Fibroblast of upper back skin (primary cell): ENCODE results near the gene ZNF14.
"Not testable (repeated sequence)": the region's sequence is repeated elsewhere in the genome, so short reads cannot be mapped to it uniquely, and the experiment has no call there.

ENCODE experiments used
- DNase-seq: peaks from one replicate; pipeline ENCODE4 v3.0.0-alpha.2; 2013

The ZNF14 gene

DNA sequence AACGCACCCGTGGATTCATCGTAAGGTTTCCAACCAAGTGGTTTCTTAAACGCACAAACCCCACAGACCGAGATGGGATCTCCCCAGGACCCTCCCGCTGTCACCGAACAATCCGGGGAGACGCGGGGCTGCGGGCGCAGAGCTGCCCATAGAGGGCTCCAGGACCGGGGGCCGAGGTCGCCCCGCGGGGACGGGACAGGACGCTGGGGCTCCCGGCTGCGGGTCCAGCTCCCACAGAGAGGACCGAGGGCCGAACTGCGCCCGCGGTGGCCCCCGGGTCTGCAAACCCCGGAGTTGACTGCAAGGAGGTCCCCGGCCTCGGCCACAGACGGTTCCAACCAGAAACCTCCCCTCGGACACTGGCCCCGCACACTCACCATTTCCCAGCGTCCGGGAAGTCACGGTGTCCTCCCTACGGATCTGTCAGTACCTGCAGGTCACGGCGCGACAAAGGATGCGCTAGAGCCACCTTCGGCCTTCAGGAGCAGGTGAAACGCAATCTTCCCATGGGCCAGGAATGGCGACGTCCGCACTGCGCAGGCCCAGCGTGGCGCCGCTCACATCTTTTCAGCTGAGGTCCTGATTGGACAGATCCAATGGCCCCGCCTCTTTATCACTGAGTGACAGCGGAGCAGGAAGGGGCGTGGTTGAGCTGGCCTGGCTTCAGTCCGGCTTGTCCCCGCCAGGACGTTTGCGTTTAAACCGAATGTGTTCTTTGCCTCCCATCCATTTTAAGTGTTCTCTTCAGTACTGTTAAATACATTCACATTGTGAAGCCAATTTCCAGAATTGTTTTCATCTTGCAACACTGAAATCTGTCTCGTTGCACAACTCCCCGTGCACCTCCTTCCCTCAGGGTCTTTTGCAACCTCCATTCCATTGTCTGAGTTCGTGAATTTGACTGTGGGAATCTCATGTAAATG lies at the start of gene ZNF14:
TSS of gene ZNF14 (minus strand) at position 534 of the 923 bp plus-strand sequence. CDS start at position 380, 154 bp downstream.
- DNase-seq: peak; percentile 91

- DNase-seq: not testable (repeated sequence)
Observed at GRCh38 chr19:19781791-19782190, 48.9 kb upstream of the ZNF14 start.

DNA sequence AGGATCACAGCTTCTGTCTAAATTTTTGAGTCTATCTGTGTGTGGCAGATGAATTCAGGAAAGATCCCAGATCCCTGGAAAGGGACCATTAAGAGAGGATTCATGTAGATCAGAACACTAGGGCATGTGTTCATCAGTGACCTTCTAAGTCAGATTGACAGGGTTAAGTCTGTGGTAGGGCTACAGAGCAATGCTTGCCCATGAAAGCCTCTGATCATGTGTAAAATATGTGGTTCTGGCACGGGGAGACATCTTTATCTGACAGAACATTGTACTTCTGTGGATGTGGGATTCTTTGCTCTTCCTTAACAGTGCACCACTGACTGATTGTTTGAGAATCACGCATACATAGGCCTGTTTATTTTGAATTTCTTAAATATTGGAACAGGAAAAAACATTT lies 45.8 kb upstream of the ZNF14 start:
- no peak for DNase-seq

- DNase-seq: no peak
Observed at GRCh38 chr19:19777692-19778091, 44.8 kb upstream of the ZNF14 start.

DNA sequence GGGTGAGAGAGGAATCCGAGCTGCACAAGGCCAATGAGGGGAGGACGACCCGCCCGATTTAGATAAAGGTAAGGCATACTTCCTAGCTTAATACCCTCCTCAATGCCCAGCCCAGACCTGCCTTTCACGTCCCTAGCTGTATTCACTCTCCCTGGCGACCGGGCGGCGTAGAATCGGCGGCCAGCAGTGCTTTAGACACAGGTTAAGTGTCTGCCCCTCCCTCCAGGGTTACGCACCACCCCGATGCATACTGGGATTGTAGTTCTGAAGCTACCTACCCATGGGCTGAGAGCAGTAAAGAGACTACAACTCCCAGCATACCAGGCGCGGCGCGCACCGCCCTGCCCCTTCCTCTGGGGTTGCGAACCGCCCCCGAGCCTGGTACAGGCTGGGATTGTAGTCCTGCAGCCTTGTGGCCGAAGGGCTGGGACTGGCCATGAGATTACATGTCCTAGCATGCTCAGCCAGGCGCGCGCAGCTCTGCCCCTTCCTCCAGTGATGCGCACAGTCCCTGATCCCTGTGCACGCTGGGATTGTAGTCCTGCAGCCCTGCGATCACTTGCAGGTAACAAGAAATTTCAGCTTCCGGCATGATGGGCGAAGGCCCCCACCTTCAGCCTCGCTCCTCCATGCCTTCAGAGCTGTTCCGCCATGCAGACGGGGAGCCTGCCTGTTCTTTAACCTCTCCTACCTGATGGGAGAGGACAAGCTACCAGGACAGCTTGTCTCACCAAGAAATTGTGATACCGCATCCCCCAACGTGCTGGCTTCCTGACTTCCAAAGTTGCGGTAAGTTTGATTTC lies 43.5 kb upstream of the ZNF14 start:
- DNase-seq: peak; percentile 98

DNA sequence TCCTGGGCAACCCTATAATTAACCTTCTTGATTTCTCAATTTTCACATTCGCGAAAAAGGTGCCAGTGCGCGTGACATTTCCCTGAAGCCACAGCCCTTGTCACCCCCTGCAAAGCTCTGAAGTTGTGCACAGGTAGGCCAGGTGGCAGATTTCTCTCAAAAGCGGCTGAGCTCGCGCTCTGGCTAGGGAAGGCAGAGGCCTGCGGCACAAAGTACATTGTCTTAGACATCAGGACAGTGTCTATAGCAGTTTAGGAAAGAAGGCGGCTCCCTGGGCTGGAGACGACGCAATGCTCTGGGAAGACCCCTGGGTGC lies 42.9 kb upstream of the ZNF14 start:
- DNase-seq: no peak

GRCh38 chr19:19774354-19775033 lies 41.6 kb upstream of the ZNF14 start:
- no peak for DNase-seq

- not testable (repeated sequence) for DNase-seq
Observed at GRCh38 chr19:19771963-19772362, 39.1 kb upstream of the ZNF14 start.

DNA sequence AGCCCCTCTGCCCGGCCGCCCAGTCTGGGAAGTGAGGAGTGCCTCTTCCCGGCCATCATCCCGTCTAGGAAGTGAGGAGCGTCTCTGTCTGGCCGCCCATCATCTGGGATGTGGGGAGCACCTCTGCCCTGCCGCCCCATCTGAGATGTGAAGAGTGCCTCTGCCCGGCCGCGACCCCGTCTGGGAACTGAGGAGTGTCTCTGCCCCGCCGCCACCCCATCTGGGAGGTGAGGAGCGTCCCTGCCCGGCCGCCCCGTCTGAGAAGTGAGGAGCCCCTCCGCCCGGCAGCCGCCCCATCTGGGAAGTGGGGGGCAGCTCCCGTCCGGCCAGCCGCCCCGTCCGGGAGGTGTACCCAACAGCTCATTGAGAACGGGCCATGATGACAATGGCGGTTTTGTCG lies 37.1 kb upstream of the ZNF14 start:
- not testable (repeated sequence) for DNase-seq

DNA sequence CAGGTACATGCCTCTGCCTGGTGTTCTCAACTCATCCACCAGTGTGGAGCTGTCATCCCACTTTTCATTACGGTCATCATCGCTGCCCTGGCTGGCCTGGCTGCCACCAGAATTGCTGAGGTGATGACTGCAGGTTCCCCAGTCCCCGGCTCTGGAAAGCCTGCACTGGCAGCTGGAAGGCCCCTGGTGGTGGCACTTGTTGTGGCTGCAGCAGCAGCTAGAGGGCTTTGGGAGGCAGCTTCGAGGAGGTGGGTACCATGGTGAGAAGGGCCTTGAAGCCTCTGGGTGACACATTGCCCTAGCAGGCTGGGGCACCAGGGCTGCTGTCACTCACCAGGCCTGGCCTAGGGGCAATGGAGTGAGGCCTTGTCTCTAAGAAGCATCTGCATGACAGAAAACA lies 25.3 kb upstream of the ZNF14 start:
- DNase-seq: no peak

- DNase-seq: no peak
Observed at GRCh38 chr19:19752760-19753403, 20.0 kb upstream of the ZNF14 start.

DNA sequence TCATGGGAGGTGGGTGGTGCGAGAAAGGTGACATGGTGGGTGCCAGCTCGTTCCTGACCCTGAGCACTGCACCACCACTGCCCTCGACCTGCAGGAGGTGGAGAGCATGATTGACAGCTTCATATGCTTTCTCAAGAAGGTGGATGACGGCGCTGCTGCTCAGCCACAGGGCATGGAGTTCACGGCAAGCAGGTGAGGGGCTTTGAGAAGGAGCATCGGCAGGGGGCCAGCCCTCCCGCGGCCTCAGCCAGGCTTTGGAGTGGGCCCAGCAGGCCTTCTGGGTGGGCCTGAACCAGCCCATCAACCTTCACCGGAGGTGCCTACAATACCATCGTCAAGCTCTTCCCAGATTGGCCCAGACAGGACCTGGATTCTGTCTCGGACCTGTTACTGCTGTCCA lies 18.9 kb upstream of the ZNF14 start:
- DNase-seq: no peak

DNA sequence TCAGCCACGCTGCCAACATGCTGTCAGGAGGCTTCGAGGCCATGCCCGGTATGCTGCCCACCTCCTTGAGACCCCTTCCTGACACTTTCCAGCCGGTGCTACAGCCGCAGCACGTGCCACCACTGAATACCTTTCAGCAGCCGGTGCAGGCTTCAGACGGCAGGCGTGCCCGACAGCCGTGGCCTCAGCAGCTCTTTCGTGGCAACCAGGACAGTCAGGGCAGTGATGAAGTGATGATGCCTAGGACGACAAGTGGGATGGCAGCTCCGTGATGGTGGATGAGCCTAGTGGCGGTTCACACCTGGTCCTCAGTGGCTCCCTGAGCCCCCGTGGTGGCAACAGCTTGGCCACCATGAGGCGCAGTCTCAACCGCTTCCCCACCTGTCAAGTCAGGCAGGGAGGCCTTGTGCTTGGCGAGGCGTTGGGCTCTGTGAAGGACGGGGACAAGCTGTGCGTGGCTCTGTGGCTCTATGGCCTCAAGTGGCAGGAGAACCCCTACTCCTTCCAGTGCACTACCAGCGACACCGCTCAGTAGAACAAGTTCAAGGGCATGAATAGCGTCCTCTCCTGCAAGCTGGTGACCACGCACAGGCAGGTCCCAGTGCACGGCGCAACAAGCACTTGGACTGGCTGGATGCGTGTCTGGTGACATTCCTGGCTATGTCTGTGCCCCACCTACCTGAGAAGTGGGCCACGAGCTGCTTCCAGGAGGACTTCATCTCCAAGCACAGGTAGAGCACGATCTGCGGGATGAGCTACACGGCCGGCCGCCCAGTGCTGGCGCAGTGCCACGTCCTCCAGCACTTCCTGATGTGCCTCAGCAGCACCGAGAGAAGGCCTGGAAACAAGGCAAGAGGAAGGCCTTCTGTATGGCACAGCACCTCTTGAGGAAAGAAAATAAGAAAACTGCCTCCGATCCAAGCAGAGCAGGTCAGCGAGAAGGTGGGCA lies 18.2 kb upstream of the ZNF14 start:
- no peak for DNase-seq

DNA sequence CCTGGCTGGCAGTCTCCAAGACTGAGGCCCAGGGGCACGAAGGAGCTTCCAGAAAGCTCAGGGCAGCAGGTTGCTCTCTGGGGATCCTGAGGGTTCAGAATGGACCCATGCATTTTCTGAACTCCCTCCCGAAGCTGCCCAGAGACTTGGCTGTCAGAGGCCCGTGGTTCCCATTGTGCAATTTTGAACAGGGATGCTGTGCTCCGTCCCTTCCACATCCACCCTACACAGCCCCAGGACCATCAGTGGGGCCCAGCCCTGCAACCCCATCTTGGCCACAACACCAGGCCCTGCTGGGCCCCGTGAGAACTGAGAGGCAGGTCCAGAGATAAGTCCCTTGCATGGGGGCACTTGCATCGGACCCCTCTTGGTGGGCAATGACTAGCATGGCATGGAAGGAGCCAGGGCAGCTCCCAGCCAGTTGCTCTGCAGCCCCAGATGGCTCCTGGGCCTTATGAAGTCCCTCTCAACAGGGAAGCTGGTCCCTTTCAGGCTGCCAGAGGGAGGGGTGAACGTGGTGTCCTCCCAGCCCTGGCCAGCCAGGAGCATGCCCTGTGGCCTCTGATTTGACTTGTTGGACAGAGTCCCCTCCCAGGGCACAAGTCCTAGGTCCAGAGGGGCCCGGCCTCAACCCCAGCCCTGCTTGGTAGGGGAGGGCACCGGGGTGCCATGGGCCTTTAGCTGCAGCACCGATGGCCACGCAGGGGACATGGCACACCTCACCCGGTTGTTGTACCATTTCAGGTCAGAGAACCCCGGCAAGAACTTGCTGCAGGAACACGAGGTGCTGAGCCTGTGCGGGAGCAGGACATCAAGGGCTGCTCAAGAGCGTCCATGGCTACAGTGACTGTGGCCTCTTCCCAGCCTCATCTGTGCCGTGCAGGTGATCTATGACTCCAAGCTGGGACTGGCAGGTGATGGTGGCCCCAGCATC lies 17.3 kb upstream of the ZNF14 start:
- no peak for DNase-seq

DNA sequence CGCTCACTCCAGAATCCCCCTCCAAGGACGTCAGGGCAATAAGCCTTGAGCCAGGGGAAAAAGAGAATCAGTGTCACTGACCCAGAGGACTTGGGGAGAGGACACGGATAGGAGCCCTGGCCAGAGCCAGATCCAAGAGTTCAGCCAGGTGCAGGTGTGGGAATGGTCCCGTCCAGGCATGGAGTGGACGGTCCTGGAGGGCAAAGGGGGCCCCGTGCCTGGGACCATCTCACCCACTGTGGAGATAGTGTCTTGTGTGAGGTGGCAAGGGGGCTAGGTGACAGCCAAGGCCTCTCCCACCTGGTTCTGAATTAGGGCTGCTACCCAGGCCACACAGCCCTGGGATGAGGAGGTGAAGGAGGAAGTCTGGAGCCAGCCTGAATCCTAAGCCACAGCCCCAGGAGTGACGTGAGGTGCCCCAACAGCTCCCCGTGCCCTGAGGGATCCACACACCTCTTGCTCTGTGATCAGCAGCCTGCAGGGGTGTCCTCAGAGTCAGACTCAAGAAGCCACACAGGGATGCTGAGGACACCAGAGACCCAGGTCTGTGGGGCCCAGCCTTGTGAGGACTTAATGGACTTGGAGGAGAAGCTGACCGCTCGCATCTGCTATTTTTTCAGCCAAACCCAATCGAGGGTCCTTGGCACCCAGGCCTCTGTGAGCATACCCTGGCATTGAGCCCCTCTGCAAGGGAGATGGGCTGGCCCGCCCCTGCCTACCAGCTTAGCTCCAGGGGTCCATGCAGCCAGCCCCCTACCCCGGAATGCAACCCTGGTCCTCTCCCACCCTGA lies 16.4 kb upstream of the ZNF14 start:
- DNase-seq: no peak

DNA sequence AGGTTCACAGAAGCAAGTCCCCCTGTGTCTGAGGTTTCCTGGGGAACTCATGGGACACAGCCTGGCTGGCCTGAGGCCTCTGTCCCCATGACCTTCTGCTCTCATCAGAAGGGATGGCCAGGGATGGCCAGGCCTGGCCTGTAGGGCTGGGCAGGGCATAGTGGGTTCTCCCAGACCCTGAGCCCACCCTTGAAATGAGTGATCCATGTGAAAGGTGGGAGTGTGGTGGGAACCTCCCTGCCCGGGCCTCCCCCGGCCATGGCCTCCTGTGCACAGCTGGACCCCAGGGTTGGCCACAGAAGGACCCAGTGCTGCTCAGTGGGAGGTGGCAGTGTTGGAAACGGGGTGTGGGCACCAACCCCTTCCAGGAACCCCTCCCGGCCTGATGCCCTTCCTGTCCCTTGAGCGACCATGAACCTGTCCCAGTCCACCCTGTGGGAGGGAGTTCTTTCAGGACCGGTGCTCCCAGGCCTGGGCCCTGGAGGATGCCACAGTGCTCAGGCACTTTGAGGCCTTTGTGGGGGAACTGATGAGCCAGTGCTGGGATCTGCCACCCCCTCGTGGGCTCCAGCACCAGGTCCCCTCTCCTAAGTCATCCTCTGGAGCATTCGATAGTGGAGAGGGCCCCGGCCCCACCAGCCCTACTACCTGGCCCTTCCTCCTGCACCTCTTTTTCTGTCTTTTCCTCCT lies 15.5 kb upstream of the ZNF14 start:
- no peak for DNase-seq

- no peak for DNase-seq
Observed at GRCh38 chr19:19747357-19748220, 14.7 kb upstream of the ZNF14 start.
